Activated CD8-positive, alpha-beta T cell treated with anti-CD3 and anti-CD28 coated beads for 36 hours (primary cell): ENCODE data around the gene ITSN1. TPM values are rescaled to one million over a fixed set of nuclear protein-coding genes. Genes with fewer than 3 reads are reported as not detected.

ENCODE experiments used
- ATAC-seq: fragments of 200-7000 bp; cut with Tn5 transposase; one replicate; pipeline ENCODE4 v1.10.0; 2021; ENCODE audit warnings: mild to moderate bottlenecking, moderate library complexity
- CTCF ChIA-PET: fragments of 350-600 bp; sonication (Branson Sonifier 250); formaldehyde crosslinking; loops from one replicate; lab custom pipeline; 2021; ENCODE audit warnings: antibody characterized with exemption; lab: Charles Lee
- POLR2A ChIA-PET: fragments of 350-600 bp; sonication (Branson Sonifier 250); formaldehyde crosslinking; loops from one replicate; lab custom pipeline; 2021; ENCODE audit warnings: antibody characterized with exemption; lab: Charles Lee
- DNase-seq: peaks from one replicate; pipeline ENCODE4 v3.0.0-alpha.2; 2020
- H3K27ac Mint-ChIP-seq: one replicate; pipeline ENCODE4 v1.8.0; 2021; ENCODE audit warnings: mild to moderate bottlenecking, mixed read lengths
- H3K27me3 Mint-ChIP-seq: one replicate; pipeline ENCODE4 v1.8.0; 2021; ENCODE audit warnings: mixed read lengths
- H3K36me3 Mint-ChIP-seq: one replicate; pipeline ENCODE4 v1.8.0; 2021; ENCODE audit warnings: low read depth, mixed read lengths
- H3K4me1 Mint-ChIP-seq: one replicate; pipeline ENCODE4 v1.8.0; 2021; ENCODE audit warnings: low read depth, mixed read lengths
- H3K4me3 Mint-ChIP-seq: one replicate; pipeline ENCODE4 v1.8.0; 2021; ENCODE audit warnings: mild to moderate bottlenecking, moderate library complexity, mixed read lengths
- H3K9me3 Mint-ChIP-seq: one replicate; pipeline ENCODE4 v1.8.0; 2021; ENCODE audit warnings: mixed read lengths
- intact Hi-C: fragments of 100-400 bp; cut with micrococcal nuclease; formaldehyde crosslinking; loops from one replicate; pipeline ENCODE4 v1.10.0; 2022
- total RNA-seq, 2 experiments: library from RNA; stranded (reverse); gene quantifications; one replicate each; pipeline ENCODE4 v1.2.3, GENCODE V29; 2021
- TF ChIP-seq, protein P1 (sequence below): fragments of 200-600 bp; IDR thresholded peaks from one replicate; pipeline ENCODE4 v1.8.0; 2022; ENCODE audit warnings: antibody characterized with exemption, mild to moderate bottlenecking

Gene ITSN1
- total RNA-seq, 2 experiments from 2014 or later = 4.4 to 4.7 TPM

GRCh38 chr21:33800753-33801423, 158.6 kb downstream of the ITSN1 start:
- ATAC-seq = no peak
- Mint-ChIP-seq H3K27me3 (no peaks in the 10 kb centered on the region), H3K4me3 (no peak overlapping the region), H3K9me3 (no peaks in the 10 kb centered on the region), H3K36me3 (no peaks in the 10 kb centered on the region), H3K4me1 (no peaks in the 10 kb centered on the region), H3K27ac (no peak overlapping the region)
- intact Hi-C loops = no loop called here
- TF ChIP-seq, protein P1, sequence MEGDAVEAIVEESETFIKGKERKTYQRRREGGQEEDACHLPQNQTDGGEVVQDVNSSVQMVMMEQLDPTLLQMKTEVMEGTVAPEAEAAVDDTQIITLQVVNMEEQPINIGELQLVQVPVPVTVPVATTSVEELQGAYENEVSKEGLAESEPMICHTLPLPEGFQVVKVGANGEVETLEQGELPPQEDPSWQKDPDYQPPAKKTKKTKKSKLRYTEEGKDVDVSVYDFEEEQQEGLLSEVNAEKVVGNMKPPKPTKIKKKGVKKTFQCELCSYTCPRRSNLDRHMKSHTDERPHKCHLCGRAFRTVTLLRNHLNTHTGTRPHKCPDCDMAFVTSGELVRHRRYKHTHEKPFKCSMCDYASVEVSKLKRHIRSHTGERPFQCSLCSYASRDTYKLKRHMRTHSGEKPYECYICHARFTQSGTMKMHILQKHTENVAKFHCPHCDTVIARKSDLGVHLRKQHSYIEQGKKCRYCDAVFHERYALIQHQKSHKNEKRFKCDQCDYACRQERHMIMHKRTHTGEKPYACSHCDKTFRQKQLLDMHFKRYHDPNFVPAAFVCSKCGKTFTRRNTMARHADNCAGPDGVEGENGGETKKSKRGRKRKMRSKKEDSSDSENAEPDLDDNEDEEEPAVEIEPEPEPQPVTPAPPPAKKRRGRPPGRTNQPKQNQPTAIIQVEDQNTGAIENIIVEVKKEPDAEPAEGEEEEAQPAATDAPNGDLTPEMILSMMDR = no peak
- POLR2A ChIA-PET = no interaction called here
- no peak for DNase-seq
- CTCF ChIA-PET = interaction anchor here (0.6 to 1.6 kb wide), 2 partner anchors 11 to 56 kb away, joined by 3 to 4 read pairs; no protein-coding TSS in a partner anchor

DNA sequence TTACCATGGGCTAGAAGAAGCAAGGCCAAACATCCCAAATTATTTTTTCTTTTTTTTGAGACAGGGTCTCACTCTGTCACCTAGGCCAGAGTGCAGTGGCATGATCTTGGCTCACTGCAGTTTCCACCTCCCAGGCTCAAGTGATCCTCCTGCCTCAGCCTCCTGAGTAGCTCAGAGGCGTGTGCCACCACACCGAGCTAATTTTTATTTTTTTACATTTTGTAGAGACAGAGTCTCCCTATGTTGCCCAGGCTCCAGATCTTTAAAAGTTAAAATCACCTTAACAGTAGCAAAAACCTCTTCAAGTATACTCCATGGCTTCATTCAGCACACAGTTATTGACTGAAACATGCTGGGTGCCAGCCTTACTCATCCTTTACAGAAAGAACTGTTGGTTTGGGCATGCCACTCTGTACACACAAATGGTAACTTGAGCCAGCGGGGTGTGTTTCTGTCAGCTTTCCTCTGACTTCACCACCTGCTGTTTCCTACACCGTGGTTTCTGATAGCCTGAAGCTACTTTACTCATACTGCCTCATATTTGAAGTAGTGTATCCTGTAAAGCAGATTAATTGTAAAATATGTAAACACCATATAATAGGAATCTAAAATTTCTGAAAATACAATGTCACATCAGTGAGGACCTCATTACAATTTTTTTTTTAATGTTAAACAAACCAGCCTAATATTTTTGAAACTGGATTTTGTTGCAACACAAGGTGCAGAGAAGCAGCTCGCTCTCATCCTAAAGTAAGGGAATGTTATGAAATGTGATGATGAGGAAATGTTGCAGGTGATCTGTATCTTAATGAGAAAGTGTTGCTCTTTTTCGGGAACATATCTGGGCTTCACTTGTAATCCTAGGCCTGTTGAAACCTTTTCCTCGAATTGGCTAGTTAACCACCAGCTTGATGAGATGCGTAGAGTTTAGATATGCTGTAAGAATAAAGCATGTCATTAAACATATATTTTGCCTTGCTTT, 159.4 kb downstream of the ITSN1 start:
- POLR2A ChIA-PET = interaction anchor here (0.7 kb wide), 1 partner anchor 41 kb away, joined by 3 read pairs; no protein-coding TSS in a partner anchor

GRCh38 chr21:33802481-33802880, 160.2 kb downstream of the ITSN1 start:
- Mint-ChIP-seq H3K4me3 (no peak overlapping the region), H3K27ac (no peak overlapping the region), H3K27me3 (no peaks in the 10 kb centered on the region), H3K36me3 (no peaks in the 10 kb centered on the region), H3K4me1 (no peaks in the 10 kb centered on the region), H3K9me3 (no peaks in the 10 kb centered on the region)
- intact Hi-C loops = no loop called here
- ChIA-PET POLR2A (no interaction called here), CTCF (no interaction called here)
- ATAC-seq = no peak
- TF ChIP-seq, protein P1 = no peak
- no peak for DNase-seq

More for the DNA sequence above, 159.4 kb downstream of the ITSN1 start:
- Mint-ChIP-seq H3K9me3 (no peaks in the 10 kb centered on the region), H3K27me3 (no peaks in the 10 kb centered on the region), H3K4me3 (no peak overlapping the region), H3K27ac (no peak overlapping the region), H3K4me1 (no peaks in the 10 kb centered on the region), H3K36me3 (no peaks in the 10 kb centered on the region)
- DNase-seq (no peak), ATAC-seq (no peak)
- TF ChIP-seq, protein P1 = no peak
- intact Hi-C loops = no loop called here
- CTCF ChIA-PET = interaction anchor here (0.6 to 1.6 kb wide), 2 partner anchors 12 to 55 kb away, joined by 3 to 4 read pairs; no protein-coding TSS in a partner anchor

GRCh38 chr21:33808715-33809367, 166.5 kb downstream of the ITSN1 start:
- TF ChIP-seq, protein P1 = no peak
- no peaks in the 10 kb centered on the region for H3K9me3 Mint-ChIP-seq
- H3K4me1 Mint-ChIP-seq = no peaks in the 10 kb centered on the region
- ATAC-seq = no peak
- no peak for DNase-seq
- H3K27me3 Mint-ChIP-seq = no peaks in the 10 kb centered on the region
- H3K4me3 Mint-ChIP-seq = no peak overlapping the region
- H3K27ac Mint-ChIP-seq = no peak overlapping the region
- CTCF ChIA-PET = no interaction called here
- H3K36me3 Mint-ChIP-seq = no peaks in the 10 kb centered on the region
- POLR2A ChIA-PET = no interaction called here
- intact Hi-C loops = no loop called here
